A673 (cell line): ENCODE results near the gene PUM1. TPM values are rescaled to one million over a fixed set of nuclear protein-coding genes. Genes with fewer than 3 reads are reported as not detected.

Experiments
- BruUV-seq: library from RNA; stranded (reverse); fragments of 400-500 nt; replicated peaks from 2 replicates; lab custom pipeline; 2021; lab: Mats Ljungman, UMichigan
- CTCF ChIA-PET: fragments of 300-600 bp; sonication (Branson Sonifier 250); formaldehyde crosslinking; loops from one replicate; lab custom pipeline; 2022; ENCODE audit warnings: antibody characterized with exemption; lab: Charles Lee
- POLR2A ChIA-PET: fragments of 300-600 bp; sonication (Branson Sonifier 250); formaldehyde crosslinking; loops from one replicate; lab custom pipeline; 2022; ENCODE audit warnings: antibody characterized with exemption; ENCODE audit not compliant: low non-redundant PET; lab: Charles Lee
- DNase-seq: peaks from one replicate; pipeline ENCODE4 v3.0.0-alpha.2; 2015; ENCODE audit warnings: low spot score
- H3K27ac ChIP-seq: fragments of 200-600 bp; sonication (generic); 2 replicates; pipeline ENCODE4 v1.5.1; 2016; ENCODE audit warnings: mixed run types, low read depth, mild to moderate bottlenecking, mixed read lengths, antibody characterized with exemption, low read length; ENCODE audit not compliant: poor library complexity, severe bottlenecking
- H3K27me3 ChIP-seq: fragments of 200-600 bp; sonication (generic); replicated peaks from 2 replicates; pipeline ENCODE4 v1.6.1; 2017; ENCODE audit warnings: mixed run types, low read depth, mild to moderate bottlenecking, mixed read lengths, antibody characterized with exemption, low read length; ENCODE audit not compliant: insufficient read depth, poor library complexity
- H3K36me3 ChIP-seq: fragments of 200-600 bp; sonication (generic); 2 replicates; pipeline ENCODE4 v1.6.1; 2016; ENCODE audit warnings: mixed run types, mild to moderate bottlenecking, mixed read lengths, antibody characterized with exemption, low read length; ENCODE audit not compliant: insufficient read depth, poor library complexity, severe bottlenecking
- H3K4me1 ChIP-seq: fragments of 200-600 bp; sonication (generic); 2 replicates; pipeline ENCODE4 v1.6.1; 2017; ENCODE audit warnings: mixed run types, mild to moderate bottlenecking, mixed read lengths, antibody characterized with exemption, low read length; ENCODE audit not compliant: insufficient read depth, poor library complexity, severe bottlenecking
- H3K4me3 ChIP-seq: fragments of 200-600 bp; sonication (generic); 2 replicates; pipeline ENCODE4 v1.5.1; 2016; ENCODE audit warnings: low read depth, mixed run types, mild to moderate bottlenecking, mixed read lengths, low read length; ENCODE audit not compliant: poor library complexity, severe bottlenecking
- H3K9me3 ChIP-seq: fragments of 200-600 bp; sonication (generic); 2 replicates; pipeline ENCODE4 v1.6.1; 2016; ENCODE audit warnings: mixed run types, low read depth, mild to moderate bottlenecking, mixed read lengths, antibody characterized with exemption, low read length; ENCODE audit not compliant: poor library complexity, severe bottlenecking
- EZH2 ChIP-seq: fragments of 200-600 bp; sonication (generic); IDR thresholded peaks from 2 replicates; pipeline ENCODE4 v1.6.1; 2017; ENCODE audit warnings: borderline replicate concordance, low read depth, mild to moderate bottlenecking, mixed read lengths, antibody characterized with exemption, low read length; ENCODE audit not compliant: poor library complexity, severe bottlenecking
- intact Hi-C: fragments of 100-400 bp; cut with micrococcal nuclease; formaldehyde crosslinking; loops from one replicate; pipeline ENCODE4 v1.10.0; 2022; ENCODE audit not compliant: unreplicated experiment
- total RNA-seq: library from RNA; stranded (reverse); gene quantifications from 2 replicates; pipeline ENCODE4 v1.2.3, GENCODE V29; 2021
- TF ChIP-seq, protein P1 (sequence below): fragments of 300-800, 200-600 bp; sonication (generic); conservative IDR thresholded peaks from 2 replicates; pipeline ENCODE4 v1.5.1; 2017; ENCODE audit warnings: low read depth, mild to moderate bottlenecking, antibody characterized with exemption, low read length, moderate library complexity, mixed read lengths

Gene PUM1
- total RNA-seq, 1 experiment from 2014 or later, result 138 TPM

DNA sequence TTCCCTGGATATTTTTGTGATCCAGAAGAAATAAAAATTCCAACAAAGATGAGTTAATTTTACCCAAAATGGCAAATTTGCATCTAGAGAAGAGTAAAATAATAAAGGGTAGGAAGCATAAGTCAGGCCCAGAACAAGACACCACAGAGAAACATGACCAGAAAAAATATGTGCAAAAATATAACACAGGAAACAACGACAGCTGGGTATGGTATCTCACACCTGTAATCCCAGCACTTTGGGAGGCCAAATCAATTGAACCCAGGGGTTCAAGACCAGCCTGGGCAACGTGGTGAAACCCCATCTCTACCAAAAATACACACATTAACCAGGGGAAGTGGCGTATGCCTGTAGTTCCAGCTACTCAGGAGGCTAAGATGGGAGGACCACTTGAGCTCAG is 117.2 kb downstream of the PUM1 start:
- DNase-seq, result no peak
- Histone ChIP-seq H3K27ac (no peak overlapping the region), H3K27me3 (no peaks in the 10 kb centered on the region), H3K9me3 (no peaks in the 10 kb centered on the region), H3K4me3 (no peak overlapping the region), H3K4me1 (no peaks in the 10 kb centered on the region), H3K36me3 (peaks cover 80% of the 10 kb centered on the region)
- no peak for TF ChIP-seq EZH2
- TF ChIP-seq, protein P1, sequence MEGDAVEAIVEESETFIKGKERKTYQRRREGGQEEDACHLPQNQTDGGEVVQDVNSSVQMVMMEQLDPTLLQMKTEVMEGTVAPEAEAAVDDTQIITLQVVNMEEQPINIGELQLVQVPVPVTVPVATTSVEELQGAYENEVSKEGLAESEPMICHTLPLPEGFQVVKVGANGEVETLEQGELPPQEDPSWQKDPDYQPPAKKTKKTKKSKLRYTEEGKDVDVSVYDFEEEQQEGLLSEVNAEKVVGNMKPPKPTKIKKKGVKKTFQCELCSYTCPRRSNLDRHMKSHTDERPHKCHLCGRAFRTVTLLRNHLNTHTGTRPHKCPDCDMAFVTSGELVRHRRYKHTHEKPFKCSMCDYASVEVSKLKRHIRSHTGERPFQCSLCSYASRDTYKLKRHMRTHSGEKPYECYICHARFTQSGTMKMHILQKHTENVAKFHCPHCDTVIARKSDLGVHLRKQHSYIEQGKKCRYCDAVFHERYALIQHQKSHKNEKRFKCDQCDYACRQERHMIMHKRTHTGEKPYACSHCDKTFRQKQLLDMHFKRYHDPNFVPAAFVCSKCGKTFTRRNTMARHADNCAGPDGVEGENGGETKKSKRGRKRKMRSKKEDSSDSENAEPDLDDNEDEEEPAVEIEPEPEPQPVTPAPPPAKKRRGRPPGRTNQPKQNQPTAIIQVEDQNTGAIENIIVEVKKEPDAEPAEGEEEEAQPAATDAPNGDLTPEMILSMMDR, result no peak
- no TSS peak for BruUV-seq
- CTCF ChIA-PET, result no interaction called here
- POLR2A ChIA-PET, result no interaction called here
- intact Hi-C loops, result no loop called here

DNA sequence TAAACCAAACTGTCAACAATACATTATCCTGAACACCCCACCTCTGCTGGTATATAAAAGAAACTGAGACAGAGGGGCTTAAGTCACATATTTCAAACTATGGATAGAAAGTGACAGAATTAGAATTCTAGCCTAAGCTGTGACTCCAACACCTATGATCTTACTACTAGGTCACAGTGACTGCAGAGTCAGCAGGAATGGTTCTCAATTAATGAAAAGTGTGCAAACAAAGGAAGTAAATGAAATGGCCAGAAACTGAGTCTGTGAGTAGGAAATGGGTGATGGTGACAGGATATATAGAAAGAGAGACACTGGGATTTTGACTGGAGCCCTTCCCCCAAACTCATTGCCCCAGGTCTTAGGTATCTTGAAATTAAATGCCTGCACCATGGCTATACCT is 118.3 kb downstream of the PUM1 start:
- TF ChIP-seq, protein P1, result no peak
- no peak for TF ChIP-seq EZH2
- intact Hi-C loops, result no loop called here
- Histone ChIP-seq H3K27me3 (no peaks in the 10 kb centered on the region), H3K36me3 (peaks cover 83% of the 10 kb centered on the region), H3K4me3 (no peak overlapping the region), H3K9me3 (no peaks in the 10 kb centered on the region), H3K4me1 (no peaks in the 10 kb centered on the region), H3K27ac (no peak overlapping the region)
- CTCF ChIA-PET, result no interaction called here
- no peak for DNase-seq
- POLR2A ChIA-PET, result interaction anchor here (0.5 kb wide), 1 partner anchor 94 kb away, joined by 3 read pairs; no protein-coding TSS in a partner anchor
- no TSS peak for BruUV-seq

DNA sequence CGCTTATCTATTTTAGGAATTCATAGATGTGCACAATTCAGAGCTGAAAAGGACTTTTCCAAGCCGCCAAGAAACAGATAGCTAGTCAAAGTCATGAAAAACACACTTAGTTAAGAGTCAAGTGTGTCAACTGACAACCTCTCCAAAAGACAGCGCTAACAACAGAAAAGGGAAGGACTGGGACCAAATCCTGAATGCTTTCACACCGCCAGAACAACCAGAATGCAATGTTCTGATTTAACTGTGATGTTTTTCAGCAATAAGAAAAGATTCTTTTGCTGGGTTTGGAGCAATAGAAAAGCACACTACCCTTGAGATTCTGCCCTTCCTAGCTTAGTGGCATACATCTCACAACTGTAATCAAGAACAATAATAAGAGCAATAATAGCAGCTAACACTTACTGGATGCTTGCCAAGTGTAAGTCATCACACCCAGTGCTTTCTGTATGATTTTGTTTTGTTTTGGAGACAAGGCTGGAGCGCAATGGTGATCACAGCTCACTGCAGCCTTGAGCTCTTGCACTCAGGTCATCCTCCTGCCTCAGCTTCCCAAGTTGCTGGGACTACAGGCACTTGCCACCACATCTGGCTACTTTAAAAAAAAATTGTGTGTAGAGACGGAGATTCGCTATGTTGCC is 123.1 kb downstream of the PUM1 start:
- intact Hi-C loops, result no loop called here
- ChIA-PET POLR2A (no interaction called here), CTCF (interaction anchor here (0.7 kb wide), 1 partner anchor 178 kb away, joined by 4 read pairs; no protein-coding TSS in a partner anchor)
- H3K27me3 ChIP-seq, result no peaks in the 10 kb centered on the region
- H3K4me1 ChIP-seq, result no peaks in the 10 kb centered on the region
- H3K27ac ChIP-seq, result no peak overlapping the region
- no peak overlapping the region for H3K4me3 ChIP-seq
- DNase-seq, result no peak
- BruUV-seq, result no TSS peak
- peaks cover 80% of the 10 kb centered on the region for H3K36me3 ChIP-seq
- TF ChIP-seq EZH2, result no peak
- TF ChIP-seq, protein P1, result no peak
- no peaks in the 10 kb centered on the region for H3K9me3 ChIP-seq
